ENCODE measurements around the gene TEN1. TPM values are rescaled to one million over a fixed set of nuclear protein-coding genes. Genes with fewer than 3 reads are reported as not detected.

The TEN1 gene
- total RNA-seq, 1 experiment from 2014 or later: 58.3 TPM

DNA sequence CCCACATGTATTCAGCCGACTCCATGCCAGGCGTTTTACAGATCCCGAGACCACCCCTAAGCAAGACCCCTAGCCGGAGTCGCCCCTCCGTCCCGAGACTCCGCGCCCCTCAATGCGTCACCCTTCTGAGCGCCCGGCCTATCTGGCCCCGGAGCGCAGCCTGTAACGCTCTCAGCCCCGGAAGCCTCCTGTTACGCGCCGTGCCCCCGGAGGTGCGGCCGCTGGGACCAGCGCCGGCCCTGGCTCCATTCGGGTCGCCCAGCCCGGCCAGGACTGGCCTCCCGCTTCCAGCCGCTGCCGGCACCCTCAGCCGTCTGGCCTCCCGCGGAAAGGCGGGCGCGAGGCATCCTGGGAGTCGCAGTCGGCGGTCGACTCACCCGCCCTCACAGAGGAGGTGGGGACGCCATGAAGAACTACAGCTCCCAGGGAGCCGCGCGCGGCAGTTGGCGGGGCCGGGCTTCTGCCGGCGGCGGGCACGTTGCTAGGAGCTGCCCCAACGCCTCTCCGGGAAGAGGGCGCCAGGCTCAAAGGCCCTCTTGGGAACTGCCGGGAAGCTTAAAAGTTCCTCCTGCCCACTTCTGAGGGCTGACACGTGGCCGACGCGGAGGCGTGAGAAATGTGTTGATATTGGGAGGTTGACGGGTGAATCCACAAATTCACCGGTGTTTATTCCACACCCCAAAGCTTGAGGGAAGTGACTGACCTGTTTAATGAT lies 38.2 kb upstream of the TEN1 start, which contains the start of gene FBF1:
Gene FBF1, minus strand, starts transcription at position 316 of the 715 bp plus-strand sequence. CDS start 2,893 bp downstream, outside the sequence.
- ChIA-PET CTCF (interaction anchor here (0.9 to 1.1 kb wide), 3 partner anchors 19 to 38 kb away, joined by 3 to 4 read pairs (median 4); partner anchors contain the start of genes ACOX1, MRPL38 and TEN1), POLR2A (ENCODE audit: unreplicated experiment) (interaction anchor here (0.6 to 1.1 kb wide), 5 partner anchors 24 to 86 kb away, joined by 3 to 22 read pairs (median 9); partner anchors contain the start of genes ACOX1, MRPL38 and WBP2)
- TF ChIP-seq EZH2phosphoT487 (IDR thresholded peaks at IDR 0.05; ENCODE audit: borderline replicate concordance, low read length): no peak
- TF ChIP-seq CTCF (conservative IDR thresholded peaks at IDR 0.05; ENCODE audit: low read depth, low read length): peak; percentile 24; the same call in 1 of the 2 replicates
- intact Hi-C loops (cut with micrococcal nuclease): loop anchor here (1.0 to 2.0 kb wide), 4 partner anchors 18 to 56 kb away; partner anchors contain the start of genes ACOX1 and TEN1
- Histone ChIP-seq H2AFZ (ENCODE audit: low read length) (peak within 1 kb of the TSS; percentile 92), H3K9ac (ENCODE audit: low read length) (peak within 1 kb of the TSS; percentile 93), H4K20me1 (ENCODE audit: low read length) (no peaks in the 10 kb centered on the region), H3K27ac (ENCODE audit: low read length) (peak within 1 kb of the TSS; percentile 12; the same call in 1 of the 2 replicates), H3K4me2 (ENCODE audit: low read length) (peak within 1 kb of the TSS; percentile 94), H3K79me2 (ENCODE audit: low read length) (0 out of 2 replicates have a peak, but pooled peaks cover 4% of the 10 kb centered on the region), H3K4me1 (ENCODE audit: insufficient read depth, low read length) (peaks cover 11% of the 10 kb centered on the region; the same call in 1 of the 2 replicates), H3F3A (ENCODE audit: low read length, unreplicated experiment) (no peaks in the 10 kb centered on the region), H3K4me3 (ENCODE audit: low read length) (peak within 1 kb of the TSS; percentile 88), H3K9me2 (replicated peaks; ENCODE audit: low read length) (no peaks in the 10 kb centered on the region), H3K9me3 (ENCODE audit: low read length) (no peaks in the 10 kb centered on the region), H3K27me3 (ENCODE audit: low read length) (no peaks in the 10 kb centered on the region), H3K36me3 (ENCODE audit: low read depth, low read length) (peaks cover 4% of the 10 kb centered on the region)
- peak; percentile 99 for ATAC-seq
- no TSS peak for BruUV-seq (replicated peaks)
- peak; percentile 98 for DNase-seq

DNA sequence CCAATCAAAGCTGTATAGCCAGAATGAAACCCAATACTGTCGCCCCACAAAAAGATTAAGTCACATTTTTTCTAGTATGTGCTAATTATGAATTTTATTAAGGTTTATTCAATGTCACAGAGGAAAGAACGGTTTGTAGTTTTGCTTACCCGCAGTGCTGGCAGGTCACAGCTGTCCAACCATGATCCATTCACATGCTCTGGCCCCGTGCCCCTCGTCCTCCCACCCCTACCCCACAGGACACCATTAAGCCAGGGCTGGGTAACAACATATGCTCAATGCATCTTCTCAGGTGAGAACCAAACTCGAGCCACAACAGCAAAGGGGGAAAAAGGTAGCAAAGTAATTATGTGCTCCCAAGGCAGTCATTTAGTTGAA lies 37.6 kb upstream of the TEN1 start:
- Histone ChIP-seq H3K4me3 (ENCODE audit: low read length) (peak overlapping the region; percentile 88), H3K27ac (ENCODE audit: low read length) (peak overlapping the region; percentile 12; the same call in 1 of the 2 replicates), H3K9ac (ENCODE audit: low read length) (peak overlapping the region; percentile 93), H3K9me3 (ENCODE audit: low read length) (no peaks in the 10 kb centered on the region), H3K36me3 (ENCODE audit: low read depth, low read length) (peaks cover 9% of the 10 kb centered on the region), H3K4me2 (ENCODE audit: low read length) (peak overlapping the region; percentile 94), H3K9me2 (replicated peaks; ENCODE audit: low read length) (no peaks in the 10 kb centered on the region), H2AFZ (ENCODE audit: low read length) (peak overlapping the region; percentile 65), H3F3A (ENCODE audit: low read length, unreplicated experiment) (no peaks in the 10 kb centered on the region), H3K79me2 (ENCODE audit: low read length) (0 out of 2 replicates have a peak, but pooled peaks cover 4% of the 10 kb centered on the region), H3K27me3 (ENCODE audit: low read length) (no peaks in the 10 kb centered on the region), H3K4me1 (ENCODE audit: insufficient read depth, low read length) (peaks cover 11% of the 10 kb centered on the region; the same call in 1 of the 2 replicates), H4K20me1 (ENCODE audit: low read length) (no peaks in the 10 kb centered on the region)
- intact Hi-C loops (cut with micrococcal nuclease): loop anchor here (1.0 to 2.0 kb wide), 4 partner anchors 17 to 55 kb away; partner anchors contain the start of genes ACOX1 and TEN1
- DNase-seq: no peak
- no TSS peak for BruUV-seq (replicated peaks)
- ChIA-PET POLR2A (ENCODE audit: unreplicated experiment) (interaction anchor here (0.6 to 1.1 kb wide), 4 partner anchors 24 to 86 kb away, joined by 3 to 22 read pairs (median 8); partner anchors contain the start of genes ACOX1, MRPL38 and WBP2), CTCF (interaction anchor here (0.9 to 1.1 kb wide), 3 partner anchors 18 to 37 kb away, joined by 3 to 4 read pairs (median 4); partner anchors contain the start of genes ACOX1, MRPL38 and TEN1)
- ATAC-seq: peak; percentile 0; the same call in 1 of the 2 replicates
- TF ChIP-seq CTCF (conservative IDR thresholded peaks at IDR 0.05; ENCODE audit: low read depth, low read length) (no peak), EZH2phosphoT487 (IDR thresholded peaks at IDR 0.05; ENCODE audit: borderline replicate concordance, low read length) (no peak), EZH2 (IDR thresholded peaks at IDR 0.05; ENCODE audit: low read length, unreplicated experiment) (no peak)
